LNCaP clone FGC (cell line): Measurements from ENCODE around the gene KRT40.

Experiments used
- DNase-seq: peaks from one replicate; pipeline ENCODE4 v3.0.0-alpha.2; 2011; ENCODE audit warnings: low read depth
- H3K4me3 ChIP-seq: 2 replicates; pipeline ENCODE4 v1.5.1; 2011; ENCODE audit warnings: mild to moderate bottlenecking, low read depth, low read length, control low read depth
- TF ChIP-seq, protein P1 (sequence below): IDR thresholded peaks from 2 replicates; pipeline ENCODE4 v1.5.1; 2012; ENCODE audit warnings: mild to moderate bottlenecking; ENCODE audit not compliant: control insufficient read depth, insufficient read depth; ENCODE audit errors: extremely low read depth

Gene KRT40

DNA sequence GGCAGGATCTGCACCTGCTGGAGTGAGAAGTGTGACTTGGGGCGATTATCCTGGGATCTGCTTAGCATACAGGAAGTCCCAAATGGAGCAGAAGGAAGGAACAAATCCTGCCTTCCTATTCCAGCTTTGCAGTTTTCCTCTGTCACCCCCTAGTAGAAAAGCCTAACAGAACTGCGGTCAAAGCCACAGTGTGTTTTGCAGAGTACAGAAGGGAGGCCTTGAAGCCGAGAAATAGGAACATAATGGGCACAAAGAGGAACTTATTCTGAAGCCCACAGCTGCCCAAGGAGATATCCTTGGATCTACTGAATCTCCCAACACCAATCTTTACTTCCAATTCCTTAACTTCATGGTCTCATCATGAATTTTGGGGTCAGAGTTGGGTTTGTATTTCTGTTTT is 34.4 kb upstream of the KRT40 start:
- H3K4me3 ChIP-seq, result no peak overlapping the region
- TF ChIP-seq, protein P1, sequence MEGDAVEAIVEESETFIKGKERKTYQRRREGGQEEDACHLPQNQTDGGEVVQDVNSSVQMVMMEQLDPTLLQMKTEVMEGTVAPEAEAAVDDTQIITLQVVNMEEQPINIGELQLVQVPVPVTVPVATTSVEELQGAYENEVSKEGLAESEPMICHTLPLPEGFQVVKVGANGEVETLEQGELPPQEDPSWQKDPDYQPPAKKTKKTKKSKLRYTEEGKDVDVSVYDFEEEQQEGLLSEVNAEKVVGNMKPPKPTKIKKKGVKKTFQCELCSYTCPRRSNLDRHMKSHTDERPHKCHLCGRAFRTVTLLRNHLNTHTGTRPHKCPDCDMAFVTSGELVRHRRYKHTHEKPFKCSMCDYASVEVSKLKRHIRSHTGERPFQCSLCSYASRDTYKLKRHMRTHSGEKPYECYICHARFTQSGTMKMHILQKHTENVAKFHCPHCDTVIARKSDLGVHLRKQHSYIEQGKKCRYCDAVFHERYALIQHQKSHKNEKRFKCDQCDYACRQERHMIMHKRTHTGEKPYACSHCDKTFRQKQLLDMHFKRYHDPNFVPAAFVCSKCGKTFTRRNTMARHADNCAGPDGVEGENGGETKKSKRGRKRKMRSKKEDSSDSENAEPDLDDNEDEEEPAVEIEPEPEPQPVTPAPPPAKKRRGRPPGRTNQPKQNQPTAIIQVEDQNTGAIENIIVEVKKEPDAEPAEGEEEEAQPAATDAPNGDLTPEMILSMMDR, result no peak
- DNase-seq, result no peak

DNA sequence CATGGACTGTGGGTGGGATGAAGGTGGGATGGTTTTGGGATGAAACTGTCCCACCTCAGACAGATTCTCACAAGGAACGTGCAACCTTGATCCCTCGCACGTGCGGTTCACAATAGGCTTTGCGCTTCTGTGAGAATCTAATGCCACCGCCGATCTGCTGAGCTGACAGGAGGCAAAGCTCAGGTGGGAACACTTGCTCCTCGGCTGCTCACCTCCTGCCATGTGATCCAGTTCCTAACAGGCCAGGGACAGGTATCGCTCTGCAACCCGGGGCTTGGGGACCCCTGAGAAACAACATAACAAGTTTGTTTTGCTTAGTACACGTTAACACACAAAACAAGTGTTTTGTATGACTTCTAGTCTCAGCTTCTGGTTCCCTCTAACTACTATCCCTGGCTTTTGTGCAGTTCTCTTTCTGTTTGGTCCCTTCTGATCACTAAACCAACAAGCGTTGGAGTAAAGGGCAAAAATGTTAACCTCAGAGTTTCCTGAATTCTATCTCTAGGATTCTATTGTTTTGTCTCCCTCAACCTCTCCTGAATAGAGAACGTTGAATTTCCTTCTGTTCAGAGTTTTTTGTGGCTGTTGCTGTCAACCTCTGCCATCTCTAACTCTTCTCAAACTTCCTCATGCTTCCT is 32.6 kb upstream of the KRT40 start:
- H3K4me3 ChIP-seq, result no peak overlapping the region
- TF ChIP-seq, protein P1, result no peak
- no peak for DNase-seq

DNA sequence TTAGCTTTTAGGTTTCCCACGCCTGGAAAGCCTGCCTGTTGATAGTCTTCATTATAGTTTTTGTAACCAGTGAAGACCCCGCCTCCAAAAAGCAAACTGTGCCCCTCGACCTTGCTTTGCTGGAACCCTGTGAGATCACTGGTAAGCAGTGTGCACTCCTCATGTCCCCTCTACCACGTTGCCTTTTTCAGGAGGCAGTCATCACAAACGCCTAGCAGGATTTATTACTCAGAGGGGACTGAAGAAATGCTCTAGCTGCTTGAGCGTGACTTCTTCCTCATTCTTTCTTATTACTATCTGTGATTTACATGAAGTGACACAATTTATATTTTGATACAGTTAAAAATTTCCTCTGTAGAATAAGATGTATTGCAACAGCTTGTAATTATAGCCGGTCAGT is 31.3 kb upstream of the KRT40 start:
- no peak overlapping the region for H3K4me3 ChIP-seq
- no peak for DNase-seq
- TF ChIP-seq, protein P1, result no peak

DNA sequence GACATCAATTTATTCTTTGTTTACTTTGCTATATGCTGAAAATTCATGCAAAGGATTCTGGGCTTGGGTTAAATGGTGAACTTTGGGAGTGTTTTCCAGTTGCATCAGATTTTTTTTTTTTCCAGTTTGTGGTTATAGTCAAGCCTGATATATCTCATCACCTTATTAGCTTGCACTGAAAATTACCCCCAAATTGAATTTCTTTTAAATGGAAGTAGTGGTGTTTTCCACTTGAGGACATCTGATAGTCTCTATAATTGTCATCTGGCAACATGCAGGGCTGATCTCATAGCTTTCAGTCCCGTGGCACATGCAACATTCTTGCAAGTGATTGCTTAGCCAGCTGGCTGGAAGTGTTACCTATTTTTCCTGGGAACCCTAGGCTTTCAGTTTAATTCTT is 29.5 kb upstream of the KRT40 start:
- no peak for DNase-seq
- H3K4me3 ChIP-seq, result no peak overlapping the region
- TF ChIP-seq, protein P1, result no peak

DNA sequence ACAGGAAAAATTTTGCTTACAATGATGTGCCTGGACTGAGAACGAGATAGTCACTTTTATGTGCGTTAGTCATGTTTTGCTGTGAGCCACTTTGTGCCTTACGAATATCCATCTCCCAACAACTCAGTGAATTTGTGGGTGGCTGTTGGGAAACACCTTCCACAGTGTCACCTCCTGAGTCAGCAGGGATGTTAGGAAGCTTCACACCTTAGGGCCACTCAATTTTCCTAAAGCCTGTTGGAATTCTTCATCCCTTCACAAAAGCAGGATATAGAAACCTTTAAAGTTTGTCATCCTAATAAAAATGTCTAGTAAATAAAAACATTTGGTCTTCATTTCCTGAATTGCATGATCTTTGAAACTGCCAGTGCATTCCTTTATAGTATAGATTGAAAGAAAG is 29.1 kb upstream of the KRT40 start:
- H3K4me3 ChIP-seq, result no peak overlapping the region
- no peak for DNase-seq
- TF ChIP-seq, protein P1, result no peak

DNA sequence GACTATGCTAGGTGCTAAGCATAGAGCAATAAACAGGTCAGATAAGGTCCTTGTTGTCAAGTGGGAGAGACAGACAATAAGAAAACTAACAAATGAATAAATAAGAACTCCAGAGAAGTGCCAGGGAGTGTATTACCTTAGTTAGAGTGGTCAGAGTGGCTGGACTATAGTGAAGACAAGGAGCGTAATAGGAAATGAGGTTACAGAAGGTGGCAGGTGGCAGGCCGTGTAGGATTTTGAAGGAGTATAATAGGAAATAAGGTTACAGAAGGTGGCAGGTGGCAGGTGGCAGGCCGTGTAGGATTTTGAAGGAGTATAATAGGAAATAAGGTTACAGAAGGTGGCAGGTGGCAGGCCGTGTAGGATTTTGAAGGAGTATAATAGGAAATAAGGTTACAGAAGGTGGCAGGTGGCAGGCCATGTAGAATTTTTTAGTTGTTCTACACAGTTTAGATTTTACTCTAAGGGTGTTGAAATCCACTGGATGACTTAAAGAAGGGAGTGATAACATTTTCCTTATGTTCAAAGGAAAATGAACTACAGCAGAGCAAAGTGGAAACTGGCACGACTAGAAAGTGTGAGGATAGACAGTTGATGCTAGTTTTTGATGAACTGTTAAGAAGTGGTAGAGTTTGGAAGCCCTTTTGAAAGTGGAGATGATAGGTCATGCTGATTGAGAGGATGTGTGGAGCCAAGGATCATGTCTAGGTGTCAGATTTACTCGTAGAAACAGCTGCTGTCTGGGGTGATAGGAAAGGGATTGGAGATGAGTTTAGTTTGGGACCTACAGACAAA is 28.4 kb upstream of the KRT40 start:
- no peak overlapping the region for H3K4me3 ChIP-seq
- DNase-seq, result no peak
- TF ChIP-seq, protein P1, result no peak

DNA sequence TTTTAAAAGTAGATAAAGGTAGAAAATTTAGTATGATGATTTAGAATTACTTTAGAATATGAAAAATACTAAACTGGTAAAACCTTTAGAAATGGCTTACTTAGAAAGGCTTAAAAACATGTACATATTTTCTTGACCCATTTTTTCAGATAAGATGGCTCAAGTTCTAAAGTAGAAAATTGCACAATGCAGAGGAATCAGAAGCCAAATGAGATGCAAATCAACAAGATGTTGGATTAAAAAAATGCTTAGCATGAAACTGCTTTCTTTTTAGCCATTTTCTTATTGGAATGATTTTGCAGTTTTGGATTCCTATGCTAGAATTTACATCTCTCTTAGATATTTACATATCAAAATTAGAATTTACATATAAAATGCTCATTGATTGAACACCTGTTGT is 26.3 kb upstream of the KRT40 start:
- TF ChIP-seq, protein P1, result no peak
- H3K4me3 ChIP-seq, result no peak overlapping the region
- DNase-seq, result no peak
